ENCODE results near the gene GALNT2.

GRCh38 chr1:230157420-230158390 is 90.7 kb downstream of the GALNT2 start:
- TF ChIP-seq TAF1 (IDR thresholded peaks at IDR 0.05; ENCODE audit: borderline replicate concordance, insufficient read depth, low read length) (no peak), SIN3A (IDR thresholded peaks at IDR 0.05; ENCODE audit: borderline replicate concordance, insufficient read depth, low read length) (no peak), POLR2AphosphoS5 (IDR thresholded peaks at IDR 0.05; ENCODE audit: low read depth, low read length) (no peak), REST (IDR thresholded peaks at IDR 0.05; ENCODE audit: insufficient read depth in 1 of 2, low read depth in 2 of 2, low read length in 2 of 2) (no peak)
